ENCODE results near the gene SEMA4D.

Gene SEMA4D

DNA sequence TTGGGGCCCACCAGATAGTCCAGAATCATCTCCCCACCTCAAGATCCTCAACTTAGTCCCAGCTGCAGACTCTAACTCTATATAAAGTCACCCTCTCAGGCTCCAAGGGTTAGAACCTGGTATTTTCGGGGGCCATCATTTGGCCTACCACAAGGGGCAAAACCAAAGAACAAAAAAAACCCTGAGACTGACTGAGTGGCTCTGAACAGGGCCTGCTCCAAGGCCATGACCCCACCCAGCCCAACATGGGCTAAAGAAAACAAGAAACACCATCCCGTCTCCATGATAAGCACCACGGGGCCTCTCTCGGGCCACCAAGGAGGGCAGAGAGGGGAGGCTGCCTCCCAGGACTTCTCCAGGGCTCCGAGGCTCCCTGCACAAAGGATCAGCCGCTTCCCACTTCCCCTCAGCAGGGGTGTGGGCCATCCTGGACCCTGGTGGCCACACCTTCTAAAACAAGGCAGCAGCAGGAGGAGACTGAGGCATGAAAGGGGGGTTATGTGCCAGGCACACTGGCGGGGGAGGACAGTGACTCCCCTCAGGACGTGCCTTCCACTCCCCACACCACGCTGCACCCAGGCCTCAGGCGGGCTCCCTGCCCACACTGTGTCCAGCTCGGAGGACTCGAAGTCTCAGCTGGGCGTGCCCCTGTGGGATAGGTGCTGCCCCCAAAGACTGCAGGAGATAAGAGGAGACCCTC lies 51.5 kb downstream of the SEMA4D start:
- no peak for DNase-seq (ENCODE audit: low read depth in 2 of 2)

DNA sequence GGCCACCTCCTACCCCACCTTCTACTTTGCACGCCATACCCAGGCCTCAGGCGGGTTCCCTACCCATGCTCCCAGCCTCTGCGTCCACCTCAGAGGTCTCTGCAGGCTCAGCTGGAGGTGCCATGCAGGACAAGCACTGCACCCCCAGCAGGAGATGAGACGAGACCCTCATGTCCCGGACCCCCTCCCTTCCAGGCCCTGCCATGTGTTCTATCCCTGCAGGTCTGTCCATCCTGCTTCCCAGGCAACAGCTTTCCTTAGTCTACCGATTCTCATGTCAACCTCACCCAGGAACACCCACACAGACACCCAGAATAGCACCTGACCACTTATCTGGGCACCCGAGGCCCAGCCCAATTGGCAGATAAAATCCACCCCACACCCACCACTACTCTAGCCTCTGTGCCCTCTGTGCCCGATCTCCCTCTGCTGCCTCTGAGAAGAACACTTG lies 52.1 kb downstream of the SEMA4D start:
- no peak for DNase-seq (ENCODE audit: low read depth in 2 of 2)

DNA sequence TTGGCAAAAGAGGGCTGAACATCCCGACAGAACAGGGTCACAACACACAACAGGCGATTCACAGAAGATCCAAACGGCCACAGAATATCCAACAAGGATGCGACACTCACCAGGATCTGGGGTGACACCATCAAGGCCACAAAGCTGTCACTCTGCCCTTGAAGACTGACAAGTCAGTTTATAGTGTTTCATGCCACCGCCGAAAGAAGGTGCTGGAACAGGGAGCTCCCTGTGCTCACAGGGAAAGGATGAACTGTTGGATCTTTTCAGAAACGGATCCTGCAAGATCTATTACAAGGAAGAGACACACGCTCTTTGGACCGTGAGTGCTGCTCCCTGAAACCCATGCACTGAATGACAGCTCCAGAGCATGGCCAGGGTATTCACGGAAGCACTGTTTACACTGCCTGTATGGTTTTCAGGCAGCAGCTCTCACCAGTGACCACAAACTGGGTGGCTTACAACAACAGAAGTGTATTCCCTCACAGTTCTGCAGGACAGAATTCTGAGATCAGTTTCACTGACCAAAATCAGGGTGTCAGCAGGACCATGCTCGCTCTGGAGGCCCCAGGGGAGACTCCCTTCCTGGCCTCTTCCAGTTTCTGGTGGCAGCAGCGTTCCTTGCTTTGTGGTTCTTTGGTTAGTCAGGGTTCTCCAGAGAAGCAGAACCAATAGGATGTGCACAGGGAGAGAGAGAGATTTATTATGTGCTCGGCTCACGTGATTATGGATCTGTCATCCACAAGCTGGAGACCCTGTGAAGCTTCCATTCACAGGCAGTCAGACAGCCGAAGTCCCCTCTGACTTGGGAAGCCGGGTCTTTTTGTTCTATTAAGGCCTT lies 52.8 kb downstream of the SEMA4D start:
- no peak for DNase-seq (ENCODE audit: low read depth in 2 of 2)

DNA sequence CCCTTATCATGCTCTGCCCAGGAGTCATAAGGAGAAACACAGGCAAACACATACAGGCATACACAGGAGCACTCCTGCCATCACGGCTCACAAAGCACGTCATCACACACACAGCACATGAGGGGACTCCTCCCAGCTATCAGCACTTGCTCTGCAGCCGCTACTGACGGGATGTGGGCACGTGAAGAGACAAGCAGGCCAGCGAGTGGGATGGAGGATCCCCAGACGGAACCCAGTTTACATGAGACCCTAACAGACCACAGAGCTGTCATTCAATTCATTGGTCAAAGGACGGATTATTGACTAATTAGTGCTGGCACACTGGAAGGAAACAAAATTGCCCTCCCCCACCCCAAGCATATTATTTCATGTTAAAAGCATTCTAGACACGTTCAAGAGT lies 53.6 kb downstream of the SEMA4D start:
- DNase-seq (ENCODE audit: low read depth in 2 of 2): no peak

DNA sequence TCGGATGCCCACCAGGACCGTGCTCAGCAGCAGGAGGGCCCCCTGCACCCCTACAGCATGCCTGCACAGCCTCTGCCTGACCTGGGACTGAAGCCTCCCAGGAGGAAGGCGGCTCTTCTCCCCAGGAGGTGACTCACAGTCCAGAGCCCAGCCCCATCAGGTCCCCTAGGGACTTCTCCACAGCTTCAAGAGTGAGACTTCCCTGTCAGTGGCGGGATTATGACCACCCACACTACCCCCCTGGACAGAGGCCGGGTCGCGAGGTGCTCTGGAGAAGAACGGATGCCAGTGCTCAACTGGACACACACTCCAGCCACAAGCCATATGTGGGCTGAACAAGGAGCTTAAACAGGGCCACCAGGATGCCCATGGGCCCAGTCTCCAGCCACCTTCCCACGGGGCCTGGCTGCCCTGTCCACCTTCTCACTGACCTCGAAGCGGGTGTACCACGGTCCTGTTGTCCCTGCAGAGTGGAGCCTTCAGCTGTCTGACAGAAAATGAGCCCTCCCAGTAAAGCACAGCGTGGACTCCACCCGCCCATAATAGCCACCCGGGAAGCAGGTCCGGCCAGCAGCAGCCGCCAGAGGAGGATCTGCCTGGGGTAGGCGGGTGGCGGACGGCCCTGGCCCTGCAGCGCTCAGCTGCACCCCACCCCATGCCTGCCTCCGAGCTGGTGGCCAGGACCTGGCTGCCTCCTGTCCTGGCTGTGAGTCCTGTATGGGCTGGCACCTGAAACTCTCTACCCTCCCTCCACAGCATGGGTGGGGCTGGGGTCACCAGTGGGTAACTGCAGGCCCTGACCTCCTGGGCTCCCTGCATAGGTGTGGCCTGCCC lies 54.7 kb downstream of the SEMA4D start:
- no peak for DNase-seq (ENCODE audit: low read depth in 2 of 2)

DNA sequence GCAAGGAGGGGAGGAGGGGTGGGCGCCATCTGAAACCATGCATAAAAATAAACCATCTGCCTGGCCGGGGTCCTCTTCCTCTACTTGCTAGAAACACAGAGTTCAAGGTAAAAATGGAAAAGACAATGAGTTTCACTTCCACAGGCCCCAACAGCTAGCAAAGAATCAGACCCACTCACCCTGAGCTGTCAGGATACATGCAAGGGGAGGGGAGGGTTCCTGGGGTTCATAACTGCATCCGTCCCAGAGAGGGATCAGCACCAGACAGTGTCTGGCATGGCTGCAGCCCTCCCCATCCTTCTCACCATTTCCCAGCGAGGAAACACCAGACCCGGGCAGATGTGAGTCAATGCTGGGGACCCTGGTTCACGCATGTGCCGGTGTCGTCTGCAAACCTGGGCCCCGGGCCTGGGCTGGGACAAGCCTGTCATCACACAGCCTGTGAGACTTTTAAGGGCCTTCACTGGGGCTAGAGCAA lies 55.4 kb downstream of the SEMA4D start:
- no peak for DNase-seq (ENCODE audit: low read depth in 2 of 2)

DNA sequence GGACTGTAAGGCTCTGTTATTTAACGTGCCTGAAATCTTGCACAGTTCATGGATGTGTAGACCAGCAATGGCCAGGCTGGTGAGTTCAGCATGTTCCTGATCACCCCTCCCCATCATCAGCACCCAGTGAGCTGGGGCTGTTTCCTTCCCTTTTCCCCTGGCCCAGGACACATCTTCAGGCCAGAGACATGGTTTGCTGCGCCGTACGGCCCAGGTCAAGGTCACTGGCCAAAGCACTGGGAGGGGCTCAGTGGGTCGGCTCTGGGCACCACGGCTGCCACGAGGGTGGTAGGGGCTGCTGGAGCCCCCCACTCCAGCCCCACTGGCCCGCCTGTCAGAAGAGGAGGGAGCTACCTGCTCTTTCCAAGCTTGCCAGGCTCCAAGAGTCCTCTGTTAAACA lies 55.9 kb downstream of the SEMA4D start:
- DNase-seq (ENCODE audit: low read depth in 2 of 2): no peak

DNA sequence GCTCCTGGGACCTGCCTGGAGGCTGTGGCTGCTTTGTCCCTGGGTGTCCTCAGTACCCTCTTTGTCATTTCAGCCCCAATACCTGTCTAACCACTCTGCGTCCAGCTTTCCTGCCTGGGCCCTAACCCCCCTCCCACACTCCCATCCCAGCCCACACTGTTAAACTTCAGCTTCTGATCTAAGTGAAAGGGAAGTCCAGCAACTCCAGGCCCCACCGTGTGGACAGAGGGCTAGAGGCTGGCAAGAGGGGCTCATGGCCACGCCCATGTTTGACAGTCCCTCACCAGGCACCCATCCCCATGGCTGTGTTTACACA lies 56.3 kb downstream of the SEMA4D start:
- DNase-seq (ENCODE audit: low read depth in 2 of 2): no peak

DNA sequence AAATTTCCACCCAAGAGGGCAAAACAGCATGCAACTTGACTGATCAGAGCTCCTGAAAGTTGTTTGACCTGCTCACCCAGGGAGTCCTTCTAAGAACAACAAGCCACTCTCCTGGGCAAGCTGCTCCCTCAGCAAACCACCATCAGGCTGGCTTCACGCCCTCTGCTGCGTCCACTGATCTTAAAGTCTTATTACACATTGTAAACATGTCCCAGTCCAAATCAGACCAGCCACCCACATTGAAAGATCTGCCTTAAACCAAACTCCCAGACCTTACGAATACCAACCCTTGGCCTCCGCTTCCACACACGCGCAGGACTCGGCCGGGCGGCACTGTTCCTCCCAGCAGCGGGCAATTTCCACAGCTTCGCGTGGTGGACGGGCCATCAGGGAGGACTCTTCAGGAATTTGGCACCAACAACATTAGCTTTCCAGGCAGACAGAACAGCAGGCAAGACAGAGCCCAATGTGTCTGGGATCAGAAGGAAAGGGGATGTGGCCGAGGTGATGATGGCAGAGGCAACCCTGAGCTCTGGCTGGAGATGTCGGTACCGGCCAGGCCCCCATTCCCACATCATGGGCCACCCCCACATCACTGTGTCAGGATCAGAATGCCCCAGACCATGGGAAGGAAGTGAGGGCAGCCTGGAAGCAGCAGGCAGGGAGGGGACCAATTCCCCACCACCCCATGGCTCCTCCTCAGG lies 56.8 kb downstream of the SEMA4D start:
- no peak for DNase-seq (ENCODE audit: low read depth in 2 of 2)

DNA sequence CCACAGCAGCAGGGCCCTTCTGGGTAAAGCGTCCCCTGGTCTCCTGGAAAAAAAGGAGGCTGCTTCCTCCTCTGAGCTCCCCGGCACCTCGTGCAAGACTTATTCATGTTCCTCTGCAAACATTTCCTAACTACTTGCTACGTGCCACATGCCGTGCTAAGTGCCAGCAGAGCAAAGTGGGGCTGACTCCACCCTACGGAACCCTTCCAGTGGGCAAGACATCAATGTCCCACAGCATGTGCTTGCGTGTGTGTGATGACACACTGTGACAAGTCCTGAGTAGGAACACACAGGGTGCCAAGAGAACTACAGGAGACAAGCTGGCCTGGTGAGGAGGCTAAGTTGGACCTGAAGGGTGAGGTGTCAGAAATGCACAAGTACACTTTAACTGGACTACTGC lies 57.4 kb downstream of the SEMA4D start:
- DNase-seq (ENCODE audit: low read depth in 2 of 2): no peak

DNA sequence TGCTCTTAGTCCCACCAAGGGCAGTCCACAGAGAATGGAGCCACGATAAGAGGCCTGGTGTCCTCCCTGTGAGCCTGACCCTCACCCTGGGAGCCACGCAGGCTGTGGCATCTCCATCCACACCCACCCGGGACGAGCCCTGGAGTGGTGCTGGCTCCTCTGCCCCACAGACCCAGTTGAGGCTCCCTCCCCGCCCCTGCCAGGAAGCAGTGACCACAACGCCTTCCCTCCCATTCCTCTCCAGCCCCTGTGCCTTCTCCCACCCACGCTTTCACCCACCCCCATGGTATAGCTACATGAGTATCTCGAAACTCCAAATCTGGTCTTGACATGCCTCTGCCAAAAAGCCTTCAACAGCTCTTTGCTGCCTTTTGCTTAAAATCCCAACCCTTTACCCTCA lies 57.9 kb downstream of the SEMA4D start:
- no peak for DNase-seq (ENCODE audit: low read depth in 2 of 2)

DNA sequence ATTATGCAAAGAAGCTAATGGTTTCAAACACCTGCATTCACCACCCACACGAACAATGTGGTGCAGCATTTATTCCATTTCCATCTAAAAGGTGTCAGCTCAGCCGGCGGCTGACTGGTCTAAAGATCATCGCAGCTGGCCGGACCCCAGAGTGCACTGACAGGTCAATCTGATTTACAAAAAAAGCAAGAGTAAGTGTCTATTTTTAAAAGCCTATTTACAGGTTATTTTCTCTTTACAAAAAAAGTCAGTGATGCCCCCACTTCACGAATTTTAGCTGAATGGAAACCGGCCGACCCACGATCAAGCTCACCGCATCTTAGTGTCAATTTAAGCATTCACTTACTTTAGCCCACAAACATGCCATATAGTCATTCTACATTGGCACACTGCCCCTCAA lies 58.3 kb downstream of the SEMA4D start:
- DNase-seq (ENCODE audit: low read depth in 2 of 2): no peak

DNA sequence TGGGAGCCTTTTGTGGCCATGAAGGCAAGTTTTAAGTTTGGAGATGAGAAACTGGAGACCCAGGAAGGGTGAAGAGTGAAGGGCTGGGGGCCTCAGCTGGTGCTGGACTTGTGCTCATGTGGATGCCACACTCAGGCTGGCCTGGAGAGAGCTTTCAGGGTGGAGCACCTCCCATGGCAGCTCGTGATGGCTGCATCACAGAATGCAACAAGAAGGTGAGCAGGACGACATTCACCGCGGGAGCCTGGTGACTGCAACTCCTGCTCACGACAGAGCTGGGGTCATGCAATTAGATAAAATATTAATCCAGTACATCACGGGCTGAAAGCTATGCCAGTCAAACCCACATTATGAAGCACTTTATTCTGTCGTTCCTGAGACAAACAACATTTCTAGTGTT lies 59.7 kb downstream of the SEMA4D start:
- DNase-seq (ENCODE audit: low read depth in 2 of 2): no peak

DNA sequence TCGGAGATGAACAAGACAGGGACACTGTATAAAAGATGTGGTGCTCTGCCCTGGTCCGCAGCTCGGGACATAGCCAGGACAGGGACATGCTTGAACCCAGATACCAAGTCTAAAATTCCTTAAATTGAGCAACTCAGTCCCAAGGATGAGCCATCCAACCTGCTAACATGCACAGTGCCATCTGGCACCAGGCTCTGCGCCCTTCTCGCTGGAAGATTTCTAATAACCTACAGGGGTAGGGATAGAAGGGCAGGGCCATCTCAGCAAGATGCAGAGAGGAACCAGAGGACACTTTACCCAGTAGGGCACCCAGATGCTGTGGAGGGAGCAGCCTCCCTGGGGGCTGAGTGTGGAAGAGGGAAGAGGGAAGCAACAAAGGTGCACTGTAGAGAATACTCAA lies 60.1 kb downstream of the SEMA4D start:
- no peak for DNase-seq (ENCODE audit: low read depth in 2 of 2)

DNA sequence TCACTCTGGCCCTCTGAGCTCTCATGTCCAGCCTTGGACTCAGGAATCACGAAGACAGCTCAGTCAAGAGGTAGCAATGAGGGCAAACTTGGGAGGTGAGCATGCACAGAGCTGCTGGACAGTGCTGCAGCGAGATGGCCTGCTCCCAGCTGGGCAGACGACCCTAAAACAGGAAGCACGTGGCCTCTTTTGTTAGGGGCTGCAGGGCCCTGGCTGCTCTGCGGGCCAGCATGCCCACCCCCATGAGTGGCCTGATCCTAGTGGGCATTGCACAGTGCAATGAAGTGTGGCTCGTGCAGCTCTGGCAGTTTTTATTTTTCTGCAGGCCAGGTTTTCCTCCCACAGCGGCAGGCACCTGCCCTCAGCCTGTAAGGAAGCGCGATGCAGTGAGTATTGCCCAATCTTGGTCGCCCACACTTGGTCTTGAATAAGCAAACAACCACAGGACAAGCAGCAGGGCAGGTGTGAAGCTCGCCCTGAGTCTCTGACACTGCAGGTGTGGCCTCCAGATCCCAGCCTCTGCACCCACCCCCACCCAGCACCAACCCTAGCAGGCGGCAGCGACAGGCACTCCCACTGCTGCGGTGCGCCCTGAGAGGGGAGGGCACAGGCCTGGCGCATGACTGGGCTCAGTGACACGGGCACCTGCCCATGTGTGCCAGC lies 60.8 kb downstream of the SEMA4D start:
- no peak for DNase-seq (ENCODE audit: low read depth in 2 of 2)

DNA sequence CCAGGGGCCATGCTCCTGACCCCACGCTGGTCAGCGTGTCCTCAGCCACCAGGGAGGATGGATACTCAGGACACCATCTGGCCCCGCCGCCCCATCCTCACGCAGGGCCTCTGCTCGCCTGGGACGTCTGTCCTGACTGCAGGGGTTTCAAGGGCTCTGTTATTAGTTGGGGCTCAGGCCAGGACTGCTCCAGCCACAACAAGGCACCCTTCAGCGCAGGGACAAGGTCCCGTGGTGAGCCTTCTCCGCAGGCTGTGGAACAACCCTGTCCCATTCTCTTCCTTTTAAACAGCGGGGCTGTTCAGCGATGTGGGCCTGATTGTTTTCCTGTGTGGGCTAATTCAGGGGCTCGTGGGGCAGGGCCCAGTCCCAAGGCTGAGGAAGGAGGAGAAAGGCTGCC lies 61.6 kb downstream of the SEMA4D start:
- no peak for DNase-seq (ENCODE audit: low read depth in 2 of 2)

DNA sequence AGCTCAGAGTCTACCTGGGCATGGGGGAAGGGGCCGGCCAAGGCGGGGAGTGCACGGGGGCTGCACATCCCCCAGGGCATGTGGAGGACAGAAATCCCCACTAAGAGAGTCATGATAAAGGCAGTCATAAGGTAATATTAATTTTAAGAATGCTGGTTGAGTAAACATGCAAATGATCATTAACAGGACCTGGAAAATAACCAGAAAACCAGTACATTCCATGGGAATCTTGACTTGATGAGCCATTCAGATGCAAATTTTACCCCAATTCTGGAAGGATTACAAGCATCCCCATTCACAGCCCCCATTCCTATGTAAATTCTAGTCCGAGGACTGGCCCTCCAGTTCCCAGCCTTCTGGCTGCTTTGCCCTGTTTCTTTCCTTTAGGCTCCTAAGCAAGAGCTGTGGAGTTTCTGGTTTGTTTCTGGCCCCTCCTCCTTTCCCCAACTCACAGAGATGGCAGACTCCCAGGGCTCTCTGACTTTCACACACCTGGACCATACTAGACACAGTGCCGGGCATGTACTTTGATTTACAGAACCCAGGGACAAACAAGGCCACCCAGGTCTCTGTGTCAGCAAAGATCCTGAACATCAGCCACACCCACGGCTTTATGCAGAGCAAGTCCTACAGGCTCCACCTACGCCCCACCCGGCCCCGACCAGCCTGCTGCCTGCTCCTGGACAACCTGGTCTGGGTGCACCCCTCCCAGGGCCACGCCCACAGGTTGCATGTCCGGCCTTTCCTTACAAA lies 62.7 kb downstream of the SEMA4D start:
- DNase-seq (ENCODE audit: low read depth in 2 of 2): no peak

DNA sequence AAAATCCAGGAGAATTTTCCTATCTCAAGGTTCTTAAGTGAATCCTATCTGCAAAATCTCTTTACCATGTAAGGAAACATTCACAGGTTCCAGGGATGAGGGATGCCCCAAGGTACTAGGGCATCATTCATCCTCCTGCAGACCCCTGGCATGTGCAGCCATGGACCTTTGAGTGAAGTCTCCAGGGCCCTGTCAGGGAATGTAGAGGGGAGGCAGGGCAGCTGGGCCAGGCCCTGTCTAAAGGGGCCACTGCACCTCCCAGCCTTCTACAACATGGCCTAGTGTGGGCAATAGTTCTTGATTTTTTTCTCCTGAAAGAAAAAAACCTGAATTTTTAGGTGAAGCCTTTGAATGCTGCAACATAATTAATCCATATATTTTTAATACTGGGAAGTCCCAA lies 63.3 kb downstream of the SEMA4D start:
- no peak for DNase-seq (ENCODE audit: low read depth in 2 of 2)

DNA sequence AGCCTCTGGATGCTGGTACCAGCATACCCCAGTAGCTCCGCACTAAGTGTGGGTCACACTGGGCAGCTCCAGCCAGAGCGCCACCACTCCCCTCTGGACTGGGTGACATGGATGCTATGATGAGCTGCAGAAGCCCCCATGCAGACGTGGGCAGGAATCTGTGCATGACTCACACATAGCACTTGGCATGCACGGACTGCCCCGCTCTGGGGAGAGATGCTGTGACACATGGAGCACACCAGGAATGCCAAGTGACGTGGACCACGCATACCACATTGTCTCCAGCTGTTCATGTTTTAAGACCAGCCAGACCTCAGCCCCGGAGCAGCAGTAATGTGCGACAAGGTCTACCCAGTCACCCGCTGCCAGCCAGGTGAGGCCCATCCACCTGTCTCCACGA lies 64.1 kb downstream of the SEMA4D start:
- no peak for DNase-seq (ENCODE audit: low read depth in 2 of 2)

DNA sequence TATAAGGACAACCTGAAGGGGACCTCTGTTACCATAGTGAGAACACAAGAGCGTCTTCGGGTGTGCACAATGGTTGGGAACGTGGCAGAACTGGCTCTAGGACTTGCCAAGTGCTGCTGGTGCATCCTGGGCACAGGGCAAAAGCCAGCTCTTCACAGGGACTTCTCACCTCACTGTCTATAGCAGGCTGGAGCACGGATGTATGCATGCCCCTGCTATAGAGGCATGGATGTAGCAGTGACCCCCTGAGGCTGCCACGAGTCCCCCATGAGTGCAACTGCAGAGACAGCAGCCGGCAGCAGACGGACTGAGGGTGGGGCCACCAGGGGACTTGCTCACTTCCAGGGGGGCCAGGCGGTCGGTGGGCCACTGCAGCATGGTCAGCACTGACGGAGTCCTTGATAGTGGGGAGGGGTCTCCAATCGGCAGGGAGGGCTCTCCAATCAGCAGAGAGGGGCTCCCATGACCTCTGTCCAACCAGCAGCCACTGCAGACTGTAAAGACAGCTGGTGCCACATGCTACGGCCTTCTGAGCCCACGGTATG lies 64.9 kb downstream of the SEMA4D start:
- no peak for DNase-seq (ENCODE audit: low read depth in 2 of 2)

Measured in activated CD8-positive, alpha-beta memory T cell treated with anti-CD3 and anti-CD28 coated beads for 4 hours (primary cell).